ENCODE data around the gene CHRNA4.

Gene CHRNA4

DNA sequence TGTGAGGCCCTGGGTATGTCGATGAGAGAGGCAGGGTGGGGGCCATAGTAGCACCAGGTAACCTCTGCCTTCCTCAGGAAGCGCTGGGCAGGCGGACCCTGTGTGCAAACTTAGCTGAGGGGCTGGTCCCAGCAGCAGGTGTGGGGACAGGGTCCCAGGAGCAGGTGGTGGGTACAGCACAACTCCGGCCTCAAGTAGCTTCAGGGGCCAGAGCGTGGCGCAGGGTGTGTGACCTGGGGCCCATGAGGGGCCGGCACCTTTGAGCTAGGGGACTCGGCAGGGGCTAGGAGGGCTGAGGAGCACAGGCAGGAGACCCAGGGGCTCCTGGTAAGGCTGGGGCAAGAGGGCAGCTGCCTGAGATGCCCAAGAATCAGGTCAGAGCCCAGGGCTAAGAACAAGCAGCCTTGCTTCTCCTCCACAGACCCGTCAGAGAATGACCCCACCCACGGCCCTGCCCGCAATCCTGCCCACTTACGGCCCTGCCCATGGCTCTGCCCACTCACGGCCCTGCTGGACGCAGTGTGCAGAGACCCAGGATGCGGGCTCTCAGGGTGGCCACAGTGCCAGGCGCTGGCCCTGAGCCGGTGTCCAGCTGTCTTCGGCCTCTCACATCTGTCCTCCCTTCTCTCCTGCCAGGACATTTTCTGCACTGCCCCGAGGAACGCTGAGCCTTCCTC lies 30.9 kb downstream of the CHRNA4 start:
- TF ChIP-seq Cebpa-rat (IDR thresholded peaks at IDR 0.05): no peak
- Histone ChIP-seq H3K27me3 (no peaks in the 10 kb centered on the region), H3K4me3 (no peak overlapping the region), H4K20me1 (no peaks in the 10 kb centered on the region), H3K9me3 (peaks cover 14% of the 10 kb centered on the region), H3K27ac (no peak overlapping the region), H3K4me2 (no peak overlapping the region), H3K4me1 (peaks cover 25% of the 10 kb centered on the region), H3K36me3 (no peaks in the 10 kb centered on the region), H3K9ac (no peak overlapping the region)

DNA sequence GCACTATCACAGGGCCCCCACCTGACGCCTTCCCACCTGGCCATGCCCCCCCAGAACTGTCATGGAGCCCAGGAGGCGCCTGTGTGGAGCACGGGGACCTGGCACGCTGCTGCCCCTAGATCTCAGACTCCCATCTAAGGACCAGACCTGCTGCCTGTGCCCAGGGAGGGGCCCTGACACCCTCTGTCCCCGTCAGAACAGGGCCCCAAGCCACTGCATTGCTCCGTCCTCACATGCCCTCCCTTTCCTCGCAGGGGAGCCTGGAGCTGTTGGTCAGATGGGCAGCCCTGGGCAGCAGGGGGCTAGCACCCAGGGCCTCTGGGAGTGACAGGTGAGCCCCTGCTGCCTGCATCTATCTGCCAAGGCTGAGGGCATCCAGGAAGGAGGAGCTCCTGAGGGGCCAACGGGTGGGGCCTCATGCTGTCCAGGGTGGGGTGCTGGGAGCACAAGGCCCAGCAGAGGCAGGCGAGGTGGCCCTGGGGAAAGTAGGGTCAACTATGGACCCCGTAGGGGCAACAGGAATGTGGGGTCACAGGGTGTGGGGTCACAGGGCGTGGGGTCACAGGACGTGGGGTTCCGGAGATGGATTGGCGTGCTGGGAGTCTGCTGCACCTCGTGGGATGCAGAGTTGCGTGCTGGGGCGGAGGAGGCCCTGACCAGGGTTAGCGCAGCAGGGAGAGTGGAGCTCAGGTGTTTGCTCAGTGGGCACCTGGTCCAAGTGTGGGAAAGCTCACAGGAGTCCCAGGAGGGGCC lies 31.6 kb downstream of the CHRNA4 start:
- H3K36me3 ChIP-seq: no peaks in the 10 kb centered on the region

DNA sequence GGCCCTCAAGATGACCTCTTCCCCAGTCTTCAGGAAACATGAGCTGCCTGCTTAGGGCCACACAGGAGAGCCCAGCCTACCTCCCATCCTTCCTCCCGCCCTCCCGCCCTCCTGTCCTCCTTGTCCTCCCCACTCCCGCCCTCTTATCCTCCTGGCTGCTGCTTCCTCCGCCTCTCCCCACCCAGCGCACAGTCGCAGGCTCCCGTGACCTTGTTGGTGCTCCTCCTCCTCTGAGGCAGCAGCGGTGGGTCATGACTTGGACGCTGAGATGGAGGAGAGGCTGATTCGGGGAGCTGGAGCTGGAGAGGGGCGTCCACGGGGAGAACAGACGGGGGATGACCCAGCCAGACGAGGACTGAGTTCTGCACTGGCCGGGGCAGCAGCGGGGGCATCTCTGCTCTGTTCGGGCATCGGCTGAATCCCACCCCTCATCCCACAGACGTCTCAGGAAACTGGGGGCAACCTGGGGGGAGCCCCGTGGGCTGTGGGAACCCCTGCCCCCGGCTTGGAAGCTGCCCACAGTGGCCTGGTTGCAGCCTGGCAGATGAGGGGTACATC lies 32.4 kb downstream of the CHRNA4 start:
- Histone ChIP-seq H3K4me2 (no peak overlapping the region), H3K4me3 (no peak overlapping the region), H3K36me3 (no peaks in the 10 kb centered on the region), H3K27me3 (no peaks in the 10 kb centered on the region), H3K4me1 (peaks cover 28% of the 10 kb centered on the region), H4K20me1 (no peaks in the 10 kb centered on the region), H3K9ac (no peak overlapping the region), H3K27ac (no peak overlapping the region), H3K9me3 (peaks cover 14% of the 10 kb centered on the region)
- no peak for TF ChIP-seq Cebpa-rat (IDR thresholded peaks at IDR 0.05)

More for the DNA sequence above, 31.6 kb downstream of the CHRNA4 start:
- Histone ChIP-seq H3K27me3 (no peaks in the 10 kb centered on the region), H3K4me3 (no peak overlapping the region), H3K9me3 (peaks cover 14% of the 10 kb centered on the region), H3K4me2 (no peak overlapping the region), H4K20me1 (no peaks in the 10 kb centered on the region), H3K9ac (no peak overlapping the region), H3K27ac (no peak overlapping the region), H3K4me1 (peaks cover 28% of the 10 kb centered on the region)
- TF ChIP-seq Cebpa-rat (IDR thresholded peaks at IDR 0.05): no peak

DNA sequence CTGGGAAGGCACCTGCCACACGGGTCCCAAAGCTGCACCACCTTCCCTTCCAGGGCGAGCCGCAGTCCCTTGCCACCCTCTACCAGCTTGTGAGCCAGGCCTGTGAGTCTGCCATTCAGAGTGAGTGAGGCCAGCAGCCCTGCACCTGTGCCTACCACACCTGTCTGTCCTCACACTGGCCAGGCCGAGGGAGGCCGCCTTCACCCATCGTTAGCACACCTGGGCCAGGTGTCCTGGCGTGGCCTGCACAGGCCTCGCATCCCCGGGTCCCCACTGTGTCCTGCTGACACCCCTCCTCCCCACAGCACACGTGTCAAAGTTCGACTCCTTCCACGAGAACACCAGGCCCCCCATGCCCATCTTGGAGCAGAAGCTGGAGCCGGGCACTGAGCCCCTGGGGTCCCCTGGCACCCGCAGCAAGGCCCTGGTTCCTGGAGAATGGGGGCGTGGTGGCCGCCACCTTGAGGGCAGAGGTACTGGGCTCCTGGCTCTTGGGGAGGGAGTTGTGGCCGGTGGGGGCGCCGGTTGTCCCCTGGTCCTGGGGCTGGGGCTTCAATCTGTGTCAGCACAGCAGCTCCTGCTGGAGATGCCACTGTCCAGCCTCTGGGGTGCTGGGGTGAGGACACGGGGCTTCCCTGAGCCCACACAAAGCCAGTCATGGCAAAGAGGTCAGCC lies 33.0 kb downstream of the CHRNA4 start:
- Histone ChIP-seq H3K4me2 (no peak overlapping the region), H4K20me1 (no peaks in the 10 kb centered on the region), H3K36me3 (no peaks in the 10 kb centered on the region), H3K4me3 (no peak overlapping the region), H3K4me1 (peaks cover 28% of the 10 kb centered on the region), H3K9me3 (peaks cover 14% of the 10 kb centered on the region), H3K9ac (no peak overlapping the region), H3K27me3 (no peaks in the 10 kb centered on the region), H3K27ac (peak overlapping the region; percentile 82)
- no peak for TF ChIP-seq Cebpa-rat (IDR thresholded peaks at IDR 0.05)

DNA sequence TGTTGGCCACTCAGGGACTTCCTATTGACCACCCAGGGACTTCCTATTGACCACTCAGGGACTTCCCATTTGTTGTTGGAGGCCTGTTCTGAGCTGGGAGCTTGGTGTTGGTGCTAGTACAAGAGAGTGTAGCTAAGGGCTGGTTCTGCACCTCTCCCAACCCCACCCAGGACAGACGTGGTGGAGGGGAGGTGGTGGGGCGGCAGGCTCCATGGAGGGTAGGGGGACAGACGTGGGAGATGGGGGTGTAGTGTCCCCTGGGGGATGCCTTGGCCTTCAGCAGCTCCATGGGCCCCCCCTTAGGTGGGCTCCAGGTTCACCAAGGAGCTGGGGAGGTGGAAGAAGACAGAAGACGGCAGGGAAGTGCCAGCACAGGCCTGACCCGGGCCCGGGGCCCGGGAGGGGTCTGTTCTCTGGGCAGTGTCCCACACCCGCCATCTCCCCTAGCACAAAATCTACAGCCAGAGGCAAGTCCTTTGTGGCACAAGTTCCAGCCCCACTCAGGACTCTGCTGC lies 33.9 kb downstream of the CHRNA4 start:
- peaks cover 14% of the 10 kb centered on the region for H3K9me3 ChIP-seq
- H3K27me3 ChIP-seq: no peaks in the 10 kb centered on the region
- no peak overlapping the region for H3K4me3 ChIP-seq
- TF ChIP-seq Cebpa-rat (IDR thresholded peaks at IDR 0.05): no peak
- peak overlapping the region; percentile 85 for H3K4me2 ChIP-seq
- no peak overlapping the region for H3K9ac ChIP-seq
- no peaks in the 10 kb centered on the region for H4K20me1 ChIP-seq
- no peaks in the 10 kb centered on the region for H3K36me3 ChIP-seq
- H3K27ac ChIP-seq: peak overlapping the region; percentile 82
- H3K4me1 ChIP-seq: peaks cover 28% of the 10 kb centered on the region

DNA sequence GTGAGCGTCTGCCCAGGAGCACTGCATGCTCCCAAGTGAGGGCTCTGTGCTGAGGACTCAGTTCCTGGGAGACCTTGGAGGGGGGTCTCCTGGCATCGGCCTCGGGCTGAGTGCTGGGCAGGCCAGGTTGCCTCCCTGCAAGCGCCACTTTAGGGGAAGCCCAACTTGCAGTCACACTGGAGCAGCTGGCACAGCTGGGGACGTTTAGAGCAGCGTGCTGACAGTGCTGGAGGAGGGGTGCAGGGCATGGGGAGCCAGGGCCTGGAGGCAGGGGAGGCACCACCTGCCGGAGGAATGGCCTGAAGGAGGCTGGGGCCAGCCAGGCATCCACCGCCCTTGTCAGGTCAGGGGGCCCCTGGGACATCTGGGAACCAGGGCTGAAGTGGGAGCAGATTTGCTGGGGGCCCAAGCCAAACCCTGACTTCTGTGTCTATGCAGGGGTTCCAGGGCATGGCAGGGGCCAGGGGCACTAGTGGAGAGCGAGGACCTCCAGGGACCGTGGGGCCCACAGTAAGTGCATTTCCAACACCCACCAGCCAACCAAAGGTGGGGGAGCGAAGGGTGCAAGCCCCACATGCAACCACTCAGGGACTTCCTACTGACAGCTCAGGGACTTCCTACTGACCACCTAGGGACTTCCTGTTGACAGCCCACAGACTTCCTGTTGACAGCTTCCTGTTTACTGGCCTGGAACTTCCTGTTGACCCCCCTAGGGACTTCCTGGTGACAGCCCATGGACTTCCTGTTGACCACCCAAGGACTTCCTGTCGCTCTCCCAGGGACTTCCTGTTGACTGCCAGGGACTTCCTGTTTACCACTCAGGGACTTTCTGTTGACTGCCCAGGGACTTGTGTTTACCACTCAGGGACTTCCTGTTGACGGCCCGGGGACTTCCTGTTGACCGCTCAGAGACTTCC lies 34.6 kb downstream of the CHRNA4 start:
- Histone ChIP-seq H3K4me1 (peaks cover 28% of the 10 kb centered on the region), H3K36me3 (no peaks in the 10 kb centered on the region), H3K27ac (peak overlapping the region; percentile 82), H3K9ac (0 out of 2 replicates have a peak overlapping the region, but pooled peaks have one; percentile 0), H4K20me1 (no peaks in the 10 kb centered on the region), H3K27me3 (no peaks in the 10 kb centered on the region), H3K4me3 (no peak overlapping the region), H3K9me3 (peaks cover 7% of the 10 kb centered on the region; the same call in 1 of the 2 replicates), H3K4me2 (peak overlapping the region; percentile 85)
- no peak for TF ChIP-seq Cebpa-rat (IDR thresholded peaks at IDR 0.05)

DNA sequence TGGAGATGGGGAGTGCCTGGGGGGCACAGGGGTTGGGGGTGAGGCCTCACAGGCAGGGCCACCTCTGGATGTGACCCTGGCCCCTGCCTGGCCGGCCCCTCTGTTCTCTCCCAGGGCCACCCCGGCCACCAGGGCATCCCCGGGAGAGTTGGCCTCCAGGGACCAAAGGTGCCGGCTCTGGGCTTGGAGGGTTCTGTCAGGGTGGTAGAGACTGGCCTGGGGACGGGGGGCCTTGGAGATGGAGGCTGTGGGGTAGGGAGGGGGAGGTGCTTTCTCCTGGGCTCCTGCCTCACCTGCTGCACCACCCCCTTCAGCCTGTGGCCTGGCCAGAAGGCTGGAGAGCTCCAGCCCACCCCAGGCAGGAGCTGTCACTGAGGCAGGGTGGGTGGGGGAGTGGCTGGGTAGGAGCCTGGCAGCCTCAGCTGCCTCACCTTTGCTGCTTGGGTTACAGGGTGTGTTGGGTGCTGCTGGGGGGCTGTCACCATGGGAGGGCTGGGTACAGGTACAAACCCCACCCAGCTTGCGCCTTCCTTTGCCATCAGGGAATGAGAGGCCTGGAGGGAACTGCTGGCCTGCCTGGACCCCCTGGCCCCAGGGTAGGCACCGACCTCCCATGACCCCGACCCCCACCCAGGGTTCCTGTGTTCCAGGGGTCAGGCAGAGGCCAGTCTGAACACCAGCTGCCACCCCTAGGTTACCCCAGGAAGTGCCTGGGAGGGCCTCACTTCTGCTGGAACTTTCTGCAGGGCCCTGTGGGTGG lies 35.4 kb downstream of the CHRNA4 start:
- Histone ChIP-seq H3K4me3 (no peak overlapping the region), H3K9me3 (no peaks in the 10 kb centered on the region), H3K36me3 (no peaks in the 10 kb centered on the region), H3K27me3 (no peaks in the 10 kb centered on the region), H4K20me1 (no peaks in the 10 kb centered on the region), H3K4me1 (peaks cover 28% of the 10 kb centered on the region), H3K9ac (no peak overlapping the region), H3K4me2 (peak overlapping the region; percentile 85), H3K27ac (peak overlapping the region; percentile 82)
- no peak for TF ChIP-seq Cebpa-rat (IDR thresholded peaks at IDR 0.05)

DNA sequence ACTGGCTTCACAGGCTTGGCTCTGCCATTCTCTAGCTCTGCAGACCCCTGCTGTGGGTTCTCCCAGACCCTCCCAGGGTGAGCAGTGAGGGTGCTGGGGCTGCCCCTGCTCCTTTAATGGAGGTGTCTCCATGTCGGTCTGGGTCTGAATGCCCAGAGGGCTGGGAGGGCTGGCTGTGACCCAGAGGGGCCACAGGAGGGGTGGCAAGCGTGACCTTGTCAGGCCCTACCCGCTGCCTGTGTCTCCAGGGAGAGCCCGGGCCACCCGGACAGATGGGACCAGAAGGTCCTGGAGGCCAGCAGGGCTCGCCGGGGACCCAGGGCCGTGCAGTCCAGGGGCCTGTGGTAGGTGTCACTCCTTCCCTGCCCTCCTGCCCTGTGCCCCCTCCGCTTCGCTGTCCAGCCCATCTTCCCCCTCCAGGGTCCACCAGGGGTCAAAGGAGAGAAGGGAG lies 36.1 kb downstream of the CHRNA4 start:
- H3K27me3 ChIP-seq: no peaks in the 10 kb centered on the region
- H4K20me1 ChIP-seq: no peaks in the 10 kb centered on the region
- 0 out of 2 replicates have a peak overlapping the region, but pooled peaks have one; percentile 6 for H3K27ac ChIP-seq
- peaks cover 28% of the 10 kb centered on the region for H3K4me1 ChIP-seq
- no peak for TF ChIP-seq Cebpa-rat (IDR thresholded peaks at IDR 0.05)
- no peaks in the 10 kb centered on the region for H3K9me3 ChIP-seq
- no peaks in the 10 kb centered on the region for H3K36me3 ChIP-seq
- H3K9ac ChIP-seq: no peak overlapping the region
- no peak overlapping the region for H3K4me2 ChIP-seq
- H3K4me3 ChIP-seq: no peak overlapping the region

All from BLaER1 (cell line).